Measurements from ENCODE around the gene SGO2. TPM values are rescaled to one million over a fixed set of nuclear protein-coding genes. Genes with fewer than 3 reads are reported as not detected.
"Not testable (repeated sequence)": the region's sequence is repeated elsewhere in the genome, so short reads cannot be mapped to it uniquely, and the experiment has no call there.

The SGO2 gene
- total RNA-seq, 2 donors from 2014 or later: 51.2 to 67.7 TPM

- no peaks in the 10 kb centered on the region for H3K9me3 Mint-ChIP-seq
- H3K4me1 Mint-ChIP-seq: no peaks in the 10 kb centered on the region
- ATAC-seq (replicated peaks): no peak
- H3K27ac Mint-ChIP-seq: no peak overlapping the region
- H3K27me3 Mint-ChIP-seq: peaks cover 25% of the 10 kb centered on the region
- no peaks in the 10 kb centered on the region for H3K36me3 Mint-ChIP-seq (ENCODE audit: low read depth)
- H3K4me3 Mint-ChIP-seq: no peak overlapping the region
Observed at GRCh38 chr2:200592406-200593075, 66.5 kb downstream of the SGO2 start.

GRCh38 chr2:200593905-200594304 is 67.9 kb downstream of the SGO2 start:
- Mint-ChIP-seq H3K36me3 (ENCODE audit: low read depth) (no peaks in the 10 kb centered on the region), H3K4me1 (no peaks in the 10 kb centered on the region), H3K27me3 (peaks cover 28% of the 10 kb centered on the region), H3K4me3 (no peak overlapping the region), H3K9me3 (no peaks in the 10 kb centered on the region), H3K27ac (peak overlapping the region; percentile 22)
- no peak for ATAC-seq (replicated peaks)

- Mint-ChIP-seq H3K9me3 (no peaks in the 10 kb centered on the region), H3K27me3 (peaks cover 26% of the 10 kb centered on the region), H3K4me1 (no peaks in the 10 kb centered on the region), H3K36me3 (ENCODE audit: low read depth) (no peaks in the 10 kb centered on the region), H3K27ac (no peak overlapping the region), H3K4me3 (no peak overlapping the region)
- ATAC-seq (replicated peaks): no peak
Observed at GRCh38 chr2:200595913-200596312, 69.9 kb downstream of the SGO2 start.

- peaks cover 25% of the 10 kb centered on the region for H3K27me3 Mint-ChIP-seq
Observed at GRCh38 chr2:200596774-200597570, 71.0 kb downstream of the SGO2 start.

GRCh38 chr2:200599206-200599605 is 73.2 kb downstream of the SGO2 start:
- H3K27me3 Mint-ChIP-seq: peaks cover 16% of the 10 kb centered on the region
- H3K27ac Mint-ChIP-seq: no peak overlapping the region
- no peaks in the 10 kb centered on the region for H3K36me3 Mint-ChIP-seq (ENCODE audit: low read depth)
- no peak for ATAC-seq (replicated peaks)
- no peak overlapping the region for H3K4me3 Mint-ChIP-seq
- H3K9me3 Mint-ChIP-seq: no peaks in the 10 kb centered on the region
- H3K4me1 Mint-ChIP-seq: no peaks in the 10 kb centered on the region

More at GRCh38 chr2:200596774-200597570, 71.0 kb downstream of the SGO2 start:
- H3K4me3 Mint-ChIP-seq: no peak overlapping the region
- no peak for ATAC-seq (replicated peaks)
- no peaks in the 10 kb centered on the region for H3K4me1 Mint-ChIP-seq
- H3K9me3 Mint-ChIP-seq: no peaks in the 10 kb centered on the region
- no peaks in the 10 kb centered on the region for H3K36me3 Mint-ChIP-seq (ENCODE audit: low read depth)
- H3K27ac Mint-ChIP-seq: no peak overlapping the region

- Mint-ChIP-seq H3K4me1 (no peaks in the 10 kb centered on the region), H3K27me3 (peaks cover 13% of the 10 kb centered on the region), H3K9me3 (no peaks in the 10 kb centered on the region), H3K4me3 (no peak overlapping the region), H3K27ac (no peak overlapping the region), H3K36me3 (ENCODE audit: low read depth) (no peaks in the 10 kb centered on the region)
- ATAC-seq (replicated peaks): no peak
Observed at GRCh38 chr2:200600549-200601225, 74.7 kb downstream of the SGO2 start.

GRCh38 chr2:200602584-200602983 is 76.6 kb downstream of the SGO2 start:
- no peak overlapping the region for H3K27ac Mint-ChIP-seq
- no peaks in the 10 kb centered on the region for H3K4me1 Mint-ChIP-seq
- H3K27me3 Mint-ChIP-seq: peaks cover 15% of the 10 kb centered on the region
- H3K4me3 Mint-ChIP-seq: no peak overlapping the region
- H3K9me3 Mint-ChIP-seq: peaks cover 8% of the 10 kb centered on the region
- ATAC-seq (replicated peaks): no peak
- no peaks in the 10 kb centered on the region for H3K36me3 Mint-ChIP-seq (ENCODE audit: low read depth)

GRCh38 chr2:200603972-200604371 is 78.0 kb downstream of the SGO2 start:
- no peak overlapping the region for H3K4me3 Mint-ChIP-seq
- peaks cover 10% of the 10 kb centered on the region for H3K9me3 Mint-ChIP-seq
- H3K27ac Mint-ChIP-seq: no peak overlapping the region
- H3K4me1 Mint-ChIP-seq: no peaks in the 10 kb centered on the region
- ATAC-seq (replicated peaks): no peak
- no peaks in the 10 kb centered on the region for H3K36me3 Mint-ChIP-seq (ENCODE audit: low read depth)
- H3K27me3 Mint-ChIP-seq: peaks cover 16% of the 10 kb centered on the region

GRCh38 chr2:200604571-200605255 is 78.7 kb downstream of the SGO2 start:
- no peaks in the 10 kb centered on the region for H3K36me3 Mint-ChIP-seq (ENCODE audit: low read depth)
- no peaks in the 10 kb centered on the region for H3K4me1 Mint-ChIP-seq
- no peak overlapping the region for H3K27ac Mint-ChIP-seq
- ATAC-seq (replicated peaks): no peak
- H3K4me3 Mint-ChIP-seq: no peak overlapping the region
- H3K9me3 Mint-ChIP-seq: peaks cover 10% of the 10 kb centered on the region
- H3K27me3 Mint-ChIP-seq: peaks cover 16% of the 10 kb centered on the region

- H3K4me1 Mint-ChIP-seq: no peaks in the 10 kb centered on the region
- no peak overlapping the region for H3K4me3 Mint-ChIP-seq
- peaks cover 16% of the 10 kb centered on the region for H3K27me3 Mint-ChIP-seq
- H3K27ac Mint-ChIP-seq: no peak overlapping the region
- no peaks in the 10 kb centered on the region for H3K36me3 Mint-ChIP-seq (ENCODE audit: low read depth)
- H3K9me3 Mint-ChIP-seq: peaks cover 10% of the 10 kb centered on the region
- peak; percentile 21 for ATAC-seq (replicated peaks)
Observed at GRCh38 chr2:200608341-200609027, 82.5 kb downstream of the SGO2 start.

- Mint-ChIP-seq H3K4me1 (peaks cover under 1% of the 10 kb centered on the region), H3K4me3 (no peak overlapping the region), H3K27ac (no peak overlapping the region), H3K36me3 (ENCODE audit: low read depth) (no peaks in the 10 kb centered on the region), H3K27me3 (peaks cover 16% of the 10 kb centered on the region), H3K9me3 (peaks cover 10% of the 10 kb centered on the region)
- ATAC-seq (replicated peaks): no peak
Observed at GRCh38 chr2:200609028-200609614, 83.1 kb downstream of the SGO2 start.

GRCh38 chr2:200610217-200610616 is 84.2 kb downstream of the SGO2 start:
- peak; percentile 69 for ATAC-seq (replicated peaks)
- H3K36me3 Mint-ChIP-seq (ENCODE audit: low read depth); H3K9me3 Mint-ChIP-seq; H3K4me3 Mint-ChIP-seq; H3K27ac Mint-ChIP-seq; H3K4me1 Mint-ChIP-seq: not testable (repeated sequence)
- peaks cover 16% of the 10 kb centered on the region for H3K27me3 Mint-ChIP-seq

GRCh38 chr2:200613692-200614091 is 87.7 kb downstream of the SGO2 start:
- H3K36me3 Mint-ChIP-seq (ENCODE audit: low read depth): no peaks in the 10 kb centered on the region
- H3K4me1 Mint-ChIP-seq: peaks cover 8% of the 10 kb centered on the region
- no peak overlapping the region for H3K27ac Mint-ChIP-seq
- H3K4me3 Mint-ChIP-seq: no peak overlapping the region
- no peaks in the 10 kb centered on the region for H3K9me3 Mint-ChIP-seq
- peaks cover 13% of the 10 kb centered on the region for H3K27me3 Mint-ChIP-seq
- no peak for ATAC-seq (replicated peaks)

Data from activated T-helper 17 cell treated with anti-CD3 and anti-CD28 coated beads, Interleukin-2, amount 50 U/mL, for 72 hours (primary cell).